ENCODE data around the gene ABCC3.

GRCh38 chr17:50707289-50708049 is 72.8 kb downstream of the ABCC3 start, which contains the start of gene ANKRD40:
- TF ChIP-seq, protein P1, sequence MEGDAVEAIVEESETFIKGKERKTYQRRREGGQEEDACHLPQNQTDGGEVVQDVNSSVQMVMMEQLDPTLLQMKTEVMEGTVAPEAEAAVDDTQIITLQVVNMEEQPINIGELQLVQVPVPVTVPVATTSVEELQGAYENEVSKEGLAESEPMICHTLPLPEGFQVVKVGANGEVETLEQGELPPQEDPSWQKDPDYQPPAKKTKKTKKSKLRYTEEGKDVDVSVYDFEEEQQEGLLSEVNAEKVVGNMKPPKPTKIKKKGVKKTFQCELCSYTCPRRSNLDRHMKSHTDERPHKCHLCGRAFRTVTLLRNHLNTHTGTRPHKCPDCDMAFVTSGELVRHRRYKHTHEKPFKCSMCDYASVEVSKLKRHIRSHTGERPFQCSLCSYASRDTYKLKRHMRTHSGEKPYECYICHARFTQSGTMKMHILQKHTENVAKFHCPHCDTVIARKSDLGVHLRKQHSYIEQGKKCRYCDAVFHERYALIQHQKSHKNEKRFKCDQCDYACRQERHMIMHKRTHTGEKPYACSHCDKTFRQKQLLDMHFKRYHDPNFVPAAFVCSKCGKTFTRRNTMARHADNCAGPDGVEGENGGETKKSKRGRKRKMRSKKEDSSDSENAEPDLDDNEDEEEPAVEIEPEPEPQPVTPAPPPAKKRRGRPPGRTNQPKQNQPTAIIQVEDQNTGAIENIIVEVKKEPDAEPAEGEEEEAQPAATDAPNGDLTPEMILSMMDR (IDR thresholded peaks at IDR 0.05): no peak
- TF ChIP-seq ZFX (IDR thresholded peaks at IDR 0.05; ENCODE audit: borderline replicate concordance): peak; percentile 96; the same call in 1 of the 2 replicates

Data from 22Rv1 (cell line).